GM23338 (cell line): ENCODE measurements around the gene RPS21. TPM values are rescaled to one million over a fixed set of nuclear protein-coding genes. Genes with fewer than 3 reads are reported as not detected.

Source experiments
- ATAC-seq: fragments of 200-7000 bp; cut with Tn5 transposase; 3 replicates; pipeline ENCODE4 v1.9.1; 2020
- DNase-seq: peaks from one replicate; pipeline ENCODE4 v3.0.0-alpha.2; 2015; ENCODE audit warnings: low spot score
- H2AFZ ChIP-seq: fragments of 200-600 bp; sonication (generic); 2 replicates; pipeline ENCODE4 v1.8.0; 2016; ENCODE audit warnings: antibody characterized with exemption, mild to moderate bottlenecking, moderate library complexity
- H3F3A ChIP-seq: fragments of 200-600 bp; sonication (generic); replicated peaks from 2 replicates; pipeline ENCODE4 v1.8.0; 2017; ENCODE audit warnings: antibody characterized with exemption, mixed run types, low read depth
- H3K27ac ChIP-seq: fragments of 200-600 bp; sonication (generic); 2 replicates; pipeline ENCODE4 v1.6.1; 2016; ENCODE audit warnings: low read depth
- H3K27me3 ChIP-seq: fragments of 200-600 bp; sonication (generic); 2 replicates; pipeline ENCODE4 v1.8.0; 2016; ENCODE audit warnings: mild to moderate bottlenecking, mixed run types, moderate library complexity; ENCODE audit not compliant: insufficient read depth
- H3K36me3 ChIP-seq: fragments of 200-600 bp; sonication (generic); 2 replicates; pipeline ENCODE4 v1.8.0; 2016; ENCODE audit warnings: mild to moderate bottlenecking; ENCODE audit not compliant: insufficient read depth
- H3K4me1 ChIP-seq: fragments of 200-600 bp; sonication (generic); 2 replicates; pipeline ENCODE4 v1.8.0; 2016; ENCODE audit warnings: mild to moderate bottlenecking, moderate library complexity; ENCODE audit not compliant: insufficient read depth
- H3K4me2 ChIP-seq: fragments of 200-600 bp; sonication (generic); 2 replicates; pipeline ENCODE4 v1.7.1; 2017; ENCODE audit warnings: mixed run types
- H3K4me3 ChIP-seq: fragments of 200-600 bp; sonication (generic); 2 replicates; pipeline ENCODE4 v1.6.1; 2016; ENCODE audit warnings: mixed run types
- H3K79me2 ChIP-seq: fragments of 200-600 bp; sonication (generic); replicated peaks from 2 replicates; pipeline ENCODE4 v1.8.0; 2017; ENCODE audit warnings: mild to moderate bottlenecking; ENCODE audit not compliant: insufficient read depth
- H3K9me2 ChIP-seq: fragments of 200-600 bp; sonication (generic); 2 replicates; pipeline ENCODE4 v1.8.0; 2017; ENCODE audit not compliant: insufficient read depth
- H4K20me1 ChIP-seq: fragments of 200-600 bp; sonication (generic); replicated peaks from 2 replicates; pipeline ENCODE4 v1.8.0; 2017; ENCODE audit warnings: mild to moderate bottlenecking; ENCODE audit not compliant: insufficient read depth
- H3K27ac Mint-ChIP-seq: 2 replicates; pipeline ENCODE4 v1.8.0; 2020; ENCODE audit warnings: inconsistent platforms, mild to moderate bottlenecking, moderate library complexity, mixed read lengths
- H3K27me3 Mint-ChIP-seq: 3 replicates; pipeline ENCODE4 v1.8.0; 2022; ENCODE audit warnings: low read depth, mild to moderate bottlenecking, moderate library complexity, mixed read lengths, inconsistent platforms; ENCODE audit not compliant: insufficient read depth, poor library complexity
- H3K36me3 Mint-ChIP-seq: 3 replicates; pipeline ENCODE4 v1.8.0; 2021; ENCODE audit warnings: low read depth, mild to moderate bottlenecking, inconsistent platforms, moderate library complexity, mixed read lengths
- H3K4me1 Mint-ChIP-seq: 3 replicates; pipeline ENCODE4 v1.8.0; 2020; ENCODE audit warnings: mild to moderate bottlenecking, inconsistent platforms, mixed read lengths
- H3K4me3 Mint-ChIP-seq: 3 replicates; pipeline ENCODE4 v1.8.0; 2021; ENCODE audit warnings: moderate library complexity, mild to moderate bottlenecking, inconsistent platforms, mixed read lengths
- H3K9me3 Mint-ChIP-seq: 3 replicates; pipeline ENCODE4 v1.8.0; 2020; ENCODE audit warnings: moderate library complexity, mild to moderate bottlenecking, inconsistent platforms, mixed read lengths
- CREB1 ChIP-seq: fragments of 250-450 bp; sonication (Bioruptor Pico); IDR thresholded peaks from 2 replicates; pipeline ENCODE4 v1.5.0; 2020; ENCODE audit warnings: low read depth, mild to moderate bottlenecking, moderate library complexity
- CTCF ChIP-seq, 2 experiments: fragments of 200-600 bp in 1 of 2; sonication (generic) in 1 of 2; conservative IDR thresholded peaks; 2 replicates each; pipeline versions ENCODE4 v1.5.1 to v1.6.1; 2016 to 2017; ENCODE audit warnings: antibody characterized with exemption in 2 of 2, low read depth in 2 of 2, mild to moderate bottlenecking in 2 of 2, moderate library complexity in 1 of 2
- ETS1 ChIP-seq: IDR thresholded peaks from 2 replicates; pipeline ENCODE4 v1.6.1; 2016; ENCODE audit warnings: antibody characterized with exemption
- EZH2 ChIP-seq: fragments of 200-600 bp; sonication (generic); IDR thresholded peaks from one replicate; pipeline ENCODE4 v1.8.0; 2017; ENCODE audit warnings: antibody characterized with exemption, mild to moderate bottlenecking, low read depth; ENCODE audit not compliant: unreplicated experiment
- EZH2phosphoT487 ChIP-seq: fragments of 200-600 bp; sonication (generic); IDR thresholded peaks from one replicate; pipeline ENCODE4 v1.8.1; 2018; ENCODE audit warnings: antibody characterized with exemption; ENCODE audit not compliant: unreplicated experiment
- JUNB ChIP-seq: IDR thresholded peaks from one replicate; pipeline ENCODE4 v1.6.1; 2016; ENCODE audit warnings: antibody characterized with exemption; ENCODE audit not compliant: unreplicated experiment
- NANOG ChIP-seq: IDR thresholded peaks from 2 replicates; pipeline ENCODE4 v1.6.1; 2016; ENCODE audit warnings: antibody characterized with exemption, borderline replicate concordance
- POLR2AphosphoS5 ChIP-seq: IDR thresholded peaks from 2 replicates; pipeline ENCODE4 v1.6.1; 2016; ENCODE audit warnings: antibody characterized with exemption, low read depth
- REST ChIP-seq: IDR thresholded peaks from one replicate; pipeline ENCODE4 v1.6.1; 2018; ENCODE audit warnings: antibody characterized with exemption; ENCODE audit not compliant: unreplicated experiment
- STAT1 ChIP-seq: IDR thresholded peaks from one replicate; pipeline ENCODE4 v1.6.1; 2016; ENCODE audit warnings: antibody characterized with exemption; ENCODE audit not compliant: unreplicated experiment
- ZNF114 ChIP-seq: fragments of 250-450 bp; sonication (Bioruptor Pico); IDR thresholded peaks from 2 replicates; pipeline ENCODE4 v1.5.0; 2020; ENCODE audit warnings: mild to moderate bottlenecking, moderate library complexity
- ZNF331 ChIP-seq: fragments of 250-450 bp; sonication (Bioruptor Pico); IDR thresholded peaks from 2 replicates; pipeline ENCODE4 v1.5.0; 2020; ENCODE audit warnings: low read depth, mild to moderate bottlenecking, moderate library complexity
- ZNF462 ChIP-seq: fragments of 250-450 bp; sonication (Bioruptor Pico); IDR thresholded peaks from 2 replicates; pipeline ENCODE4 v1.5.0; 2020; ENCODE audit warnings: mild to moderate bottlenecking, moderate library complexity
- polyA plus RNA-seq: library from polyadenylated mRNA; unstranded; fragments of >200 nt; fragmentation: Nextera tagmentation; extraction: Ambion mirVana; gene quantifications from 2 replicates; pipeline ENCODE4 v1.2.1, GENCODE V29; 2016
- total RNA-seq: library from RNA; depleted of rRNA; stranded (reverse); fragments of >200 nt; shearing (Covaris generic); gene quantifications from 2 replicates; pipeline ENCODE4 v1.2.3, GENCODE V29; 2014

RPS21 gene
- total and polyA plus RNA-seq, 2 experiments from 2014 or later: 759 to 2,298 TPM

GRCh38 chr20:62360854-62361798, 25.8 kb upstream of the RPS21 start:
- Histone ChIP-seq H3K36me3 (no peaks in the 10 kb centered on the region), H4K20me1 (peaks cover 14% of the 10 kb centered on the region), H3K4me1 (peaks cover 52% of the 10 kb centered on the region), H3K4me2 (peak overlapping the region; percentile 83), H2AFZ (no peak overlapping the region), H3F3A (peaks cover 27% of the 10 kb centered on the region), H3K4me3 (peak overlapping the region; percentile 41; the same call in 1 of the 2 replicates), H3K27me3 (no peaks in the 10 kb centered on the region), H3K27ac (peak overlapping the region; percentile 99), H3K9me2 (no peaks in the 10 kb centered on the region), H3K79me2 (peaks cover 92% of the 10 kb centered on the region)
- no peaks in the 10 kb centered on the region for H3K9me3 Mint-ChIP-seq
- H3K4me1 Mint-ChIP-seq: peaks cover 49% of the 10 kb centered on the region
- peaks cover 3% of the 10 kb centered on the region; the same call in 1 of the 3 replicates for H3K36me3 Mint-ChIP-seq
- ATAC-seq: peak; percentile 11
- peak; percentile 62 for DNase-seq
- H3K27me3 Mint-ChIP-seq: peaks cover 18% of the 10 kb centered on the region
- H3K4me3 Mint-ChIP-seq: peak overlapping the region; percentile 38; the same call in 1 of the 3 replicates
- TF ChIP-seq STAT1 (no peak), JUNB (no peak), CREB1 (no peak), ZNF462 (CRISPR knock-in tag) (no peak), EZH2phosphoT487 (no peak), ETS1 (no peak), CTCF (conservative IDR thresholded peaks at IDR 0.05; ENCODE audit: low read depth in 2 of 2) (no peak), REST (no peak), ZNF114 (CRISPR knock-in tag) (no peak), POLR2AphosphoS5 (no peak), ZNF331 (no peak), NANOG (no peak), EZH2 (no peak)
- H3K27ac Mint-ChIP-seq: peak overlapping the region; percentile 94
